ENCODE data around the gene IZUMO4. TPM values are rescaled to one million over a fixed set of nuclear protein-coding genes. Genes with fewer than 3 reads are reported as not detected.

IZUMO4 gene
- total and polyA plus RNA-seq, 2 donors (not counting 1 experiment from before 2014, with no cell fraction given) = 34.8 to 93.9 TPM

DNA sequence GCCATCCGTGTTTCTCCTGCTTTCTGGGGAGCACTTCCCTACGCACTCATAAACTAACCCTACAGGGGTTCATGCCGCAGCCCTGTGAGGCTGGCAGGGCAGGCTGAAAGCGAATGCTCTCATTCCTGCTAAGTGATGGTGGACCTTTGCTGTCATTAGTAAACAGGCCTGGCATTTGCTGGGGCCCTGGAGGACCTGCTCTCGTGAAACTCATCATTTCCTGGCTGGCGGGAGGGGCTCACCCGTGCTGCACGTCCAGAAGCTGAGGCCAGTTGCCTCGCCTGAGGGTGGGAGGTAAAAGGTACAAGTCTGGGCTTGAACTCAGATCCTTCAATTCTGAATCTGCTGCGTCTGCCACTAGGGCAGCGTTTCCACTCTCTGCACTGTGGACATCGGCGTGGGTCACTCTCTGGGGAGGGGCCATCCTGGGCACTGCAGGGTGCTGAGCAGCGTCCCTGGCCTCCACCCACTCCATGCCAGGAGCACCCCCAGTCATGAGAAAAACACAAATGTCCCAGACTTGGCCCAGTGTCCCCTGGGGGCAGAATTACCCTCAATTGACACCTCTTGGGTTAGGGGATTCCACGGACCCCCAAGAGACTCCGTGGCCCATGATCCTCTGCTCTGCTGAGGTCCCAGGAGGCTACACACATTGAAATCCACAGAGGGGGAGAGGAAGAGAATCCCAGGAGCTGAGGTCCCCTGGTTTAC, 7.6 kb upstream of the IZUMO4 start:
- Histone ChIP-seq H3K36me3 (replicated peaks in 1 of 2; ENCODE audit: control extremely low read depth in 1 of 2, control insufficient read depth in 1 of 2, extremely low read depth in 1 of 2, insufficient read depth in 2 of 2, low read length in 1 of 2) (peaks cover 0 to 10% of the 10 kb centered on the region in 2 experiments), H3K27me3 (replicated peaks in 1 of 4; ENCODE audit: control extremely low read depth in 1 of 4, control insufficient read depth in 3 of 4, insufficient read depth in 4 of 4, low read length in 3 of 4) (no peaks in the 10 kb centered on the region), H3K4me1 (ENCODE audit: control insufficient read depth in 2 of 2, insufficient read depth in 2 of 2, low read length in 2 of 2) (peaks cover 80 to 90% of the 10 kb centered on the region in 2 donors), H3K9me3 (ENCODE audit: control extremely low read depth in 1 of 3, control insufficient read depth in 2 of 3, insufficient read depth in 1 of 3, low read length in 2 of 3) (peaks cover 0 to 13% (median 0%) of the 10 kb centered on the region in 3 donors), H2AFZ (ENCODE audit: insufficient read depth, low read depth, low read length, poor library complexity, severe bottlenecking) (no peak overlapping the region), H4K20me1 (ENCODE audit: control insufficient read depth, insufficient read depth, low read length, poor library complexity, severe bottlenecking) (peaks cover 10% of the 10 kb centered on the region), H3K9ac (ENCODE audit: low read length) (peak overlapping the region; percentile 62), H3K4me2 (replicated peaks; ENCODE audit: low read depth, low read length, poor library complexity, severe bottlenecking) (peak overlapping the region; percentile 95), H3K4me3 (ENCODE audit: control extremely low read depth in 1 of 5, extremely low read depth in 1 of 5, insufficient read depth in 1 of 5, low read depth in 2 of 5, low read length in 4 of 5) (peak overlapping the region in 3 of 5 experiments; percentile 6 to 56 (median 34)), H3K79me2 (ENCODE audit: control insufficient read depth, insufficient read depth, low read length) (peaks cover 43% of the 10 kb centered on the region), H3K27ac (ENCODE audit: low read length in 2 of 2) (peak overlapping the region; percentile 96 to 99)
- intact Hi-C loops (cut with micrococcal nuclease) = loop anchor here (10.0 kb wide), 1 partner anchor 536 kb away; no protein-coding TSS in a partner anchor
- 24% methylated on average over 13 of the region's 16 CpGs for WGBS (ENCODE audit: insufficient coverage)
- peak; percentile 82 for DNase-seq
- ChIA-PET CTCF (interaction anchor here (0.8 to 7.4 kb wide), 10 partner anchors 8 to 532 kb away, joined by 3 to 96 read pairs (median 4); no protein-coding TSS in a partner anchor), POLR2A (interaction anchor here (0.8 to 10.2 kb wide), 11 partner anchors 13 to 606 kb away, joined by 3 to 123 read pairs (median 9); partner anchors contain the start of gene MKNK2)
- peak; percentile 7 for ATAC-seq (ENCODE audit: low read depth)
- no peaks in the 10 kb centered on the region for H3K9me3 Mint-ChIP-seq (ENCODE audit: insufficient read depth)
- H3K4me3 Mint-ChIP-seq = peak overlapping the region; percentile 83
- H3K27ac Mint-ChIP-seq = peak overlapping the region; percentile 100
- TF ChIP-seq, protein P1, sequence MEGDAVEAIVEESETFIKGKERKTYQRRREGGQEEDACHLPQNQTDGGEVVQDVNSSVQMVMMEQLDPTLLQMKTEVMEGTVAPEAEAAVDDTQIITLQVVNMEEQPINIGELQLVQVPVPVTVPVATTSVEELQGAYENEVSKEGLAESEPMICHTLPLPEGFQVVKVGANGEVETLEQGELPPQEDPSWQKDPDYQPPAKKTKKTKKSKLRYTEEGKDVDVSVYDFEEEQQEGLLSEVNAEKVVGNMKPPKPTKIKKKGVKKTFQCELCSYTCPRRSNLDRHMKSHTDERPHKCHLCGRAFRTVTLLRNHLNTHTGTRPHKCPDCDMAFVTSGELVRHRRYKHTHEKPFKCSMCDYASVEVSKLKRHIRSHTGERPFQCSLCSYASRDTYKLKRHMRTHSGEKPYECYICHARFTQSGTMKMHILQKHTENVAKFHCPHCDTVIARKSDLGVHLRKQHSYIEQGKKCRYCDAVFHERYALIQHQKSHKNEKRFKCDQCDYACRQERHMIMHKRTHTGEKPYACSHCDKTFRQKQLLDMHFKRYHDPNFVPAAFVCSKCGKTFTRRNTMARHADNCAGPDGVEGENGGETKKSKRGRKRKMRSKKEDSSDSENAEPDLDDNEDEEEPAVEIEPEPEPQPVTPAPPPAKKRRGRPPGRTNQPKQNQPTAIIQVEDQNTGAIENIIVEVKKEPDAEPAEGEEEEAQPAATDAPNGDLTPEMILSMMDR (IDR thresholded peaks at IDR 0.05) = no peak
- no peak for TF ChIP-seq EZH2 (IDR thresholded peaks at IDR 0.05; ENCODE audit: borderline replicate concordance, insufficient read depth, low read depth, low read length, poor library complexity, severe bottlenecking)
- no peaks in the 10 kb centered on the region for H3K27me3 Mint-ChIP-seq
- H3K4me1 Mint-ChIP-seq = peaks cover 74% of the 10 kb centered on the region

DNA sequence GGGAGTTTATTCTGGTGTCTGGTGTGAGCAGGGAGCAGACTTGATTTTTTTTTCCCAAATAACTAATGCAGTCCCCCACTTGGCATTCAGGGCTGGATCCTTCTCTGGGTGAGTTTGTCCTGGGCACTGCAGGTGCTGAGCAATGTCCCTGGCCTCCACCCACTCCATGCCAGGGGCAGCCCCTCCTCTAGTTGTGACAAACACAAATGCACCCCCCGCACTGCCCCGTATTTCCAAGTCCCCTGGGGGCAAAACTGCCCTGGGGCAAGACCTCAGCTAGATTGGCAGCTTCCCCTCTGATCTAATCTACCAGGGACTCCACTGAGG, 7.0 kb upstream of the IZUMO4 start:
- Histone ChIP-seq H2AFZ (ENCODE audit: insufficient read depth, low read depth, low read length, poor library complexity, severe bottlenecking) (no peak overlapping the region), H3K27me3 (replicated peaks in 1 of 4; ENCODE audit: control extremely low read depth in 1 of 4, control insufficient read depth in 3 of 4, insufficient read depth in 4 of 4, low read length in 3 of 4) (no peaks in the 10 kb centered on the region), H3K79me2 (ENCODE audit: control insufficient read depth, insufficient read depth, low read length) (peaks cover 43% of the 10 kb centered on the region), H3K36me3 (replicated peaks in 1 of 2; ENCODE audit: control extremely low read depth in 1 of 2, control insufficient read depth in 1 of 2, extremely low read depth in 1 of 2, insufficient read depth in 2 of 2, low read length in 1 of 2) (peaks cover 0 to 10% of the 10 kb centered on the region in 2 experiments), H3K27ac (ENCODE audit: low read length in 2 of 2) (peak overlapping the region; percentile 96 to 99), H3K9me3 (ENCODE audit: control extremely low read depth in 1 of 3, control insufficient read depth in 2 of 3, insufficient read depth in 1 of 3, low read length in 2 of 3) (peaks cover 0 to 13% (median 0%) of the 10 kb centered on the region in 3 donors), H3K4me2 (replicated peaks; ENCODE audit: low read depth, low read length, poor library complexity, severe bottlenecking) (peak overlapping the region; percentile 95), H3K9ac (ENCODE audit: low read length) (peak overlapping the region; percentile 62), H3K4me1 (ENCODE audit: control insufficient read depth in 2 of 2, insufficient read depth in 2 of 2, low read length in 2 of 2) (peaks cover 80 to 94% of the 10 kb centered on the region in 2 donors), H3K4me3 (ENCODE audit: control extremely low read depth in 1 of 5, extremely low read depth in 1 of 5, insufficient read depth in 1 of 5, low read depth in 2 of 5, low read length in 4 of 5) (peak overlapping the region; percentile 6 to 56 (median 16)), H4K20me1 (ENCODE audit: control insufficient read depth, insufficient read depth, low read length, poor library complexity, severe bottlenecking) (peaks cover 10% of the 10 kb centered on the region)
- Mint-ChIP-seq H3K4me3 (peak overlapping the region; percentile 83), H3K4me1 (peaks cover 79% of the 10 kb centered on the region), H3K27me3 (no peaks in the 10 kb centered on the region), H3K27ac (peak overlapping the region; percentile 100), H3K9me3 (ENCODE audit: insufficient read depth) (no peaks in the 10 kb centered on the region)
- DNase-seq = no peak
- TF ChIP-seq EZH2 (IDR thresholded peaks at IDR 0.05; ENCODE audit: borderline replicate concordance, insufficient read depth, low read depth, low read length, poor library complexity, severe bottlenecking) = no peak
- TF ChIP-seq, protein P1 (IDR thresholded peaks at IDR 0.05) = no peak
- ChIA-PET CTCF (interaction anchor here (0.7 to 7.4 kb wide), 10 partner anchors 9 to 531 kb away, joined by 3 to 96 read pairs (median 4); no protein-coding TSS in a partner anchor), POLR2A (interaction anchor here (0.6 to 10.2 kb wide), 14 partner anchors 14 to 605 kb away, joined by 3 to 123 read pairs (median 4); partner anchors contain the start of gene MKNK2)
- WGBS (ENCODE audit: insufficient coverage) = 4% methylated on average over 2 of the region's 2 CpGs
- peak; percentile 1 for ATAC-seq (ENCODE audit: low read depth)
- intact Hi-C loops (cut with micrococcal nuclease) = loop anchor here (1.0 to 10.0 kb wide), 5 partner anchors 15 to 535 kb away; partner anchors contain the start of genes ADAT3 and SCAMP4

All from B cell (primary cell).